ENCODE data around the gene PSMD12.

The PSMD12 gene

GRCh38 chr17:67377488-67378453, 11.4 kb upstream of the PSMD12 start:
- peak overlapping the region; percentile 91 for H3K4me2 ChIP-seq (ENCODE audit: low read length)
- peak overlapping the region; percentile 85 for H3K4me3 ChIP-seq (ENCODE audit: low read length)
- H3K4me1 ChIP-seq (ENCODE audit: control insufficient read depth, low read length), result peaks cover 31% of the 10 kb centered on the region
- peaks cover 9% of the 10 kb centered on the region for H3K79me2 ChIP-seq (ENCODE audit: control insufficient read depth, low read length)
- peaks cover 4% of the 10 kb centered on the region; the same call in 1 of the 2 replicates for H3K36me3 ChIP-seq (ENCODE audit: control insufficient read depth, low read length)
- TF ChIP-seq EZH2phosphoT487 (IDR thresholded peaks at IDR 0.05; ENCODE audit: borderline replicate concordance, low read length), result no peak
- TF ChIP-seq CTCF (IDR thresholded peaks at IDR 0.05; ENCODE audit: low read depth, low read length, poor library complexity, severe bottlenecking), result no peak
- peaks cover 14% of the 10 kb centered on the region for H3F3A ChIP-seq (ENCODE audit: control insufficient read depth, insufficient read depth)
- no peaks in the 10 kb centered on the region for H3K9me2 ChIP-seq (replicated peaks; ENCODE audit: control insufficient read depth, low read length)
- H3K27ac ChIP-seq (ENCODE audit: low read depth, low read length), result peak overlapping the region; percentile 60
- no peaks in the 10 kb centered on the region for H4K20me1 ChIP-seq (ENCODE audit: control insufficient read depth, insufficient read depth, low read depth, low read length)
- peaks cover 16% of the 10 kb centered on the region for H3K27me3 ChIP-seq (ENCODE audit: control insufficient read depth, low read length)
- H3K9me3 ChIP-seq (ENCODE audit: control insufficient read depth, insufficient read depth, low read length), result no peaks in the 10 kb centered on the region

DNA sequence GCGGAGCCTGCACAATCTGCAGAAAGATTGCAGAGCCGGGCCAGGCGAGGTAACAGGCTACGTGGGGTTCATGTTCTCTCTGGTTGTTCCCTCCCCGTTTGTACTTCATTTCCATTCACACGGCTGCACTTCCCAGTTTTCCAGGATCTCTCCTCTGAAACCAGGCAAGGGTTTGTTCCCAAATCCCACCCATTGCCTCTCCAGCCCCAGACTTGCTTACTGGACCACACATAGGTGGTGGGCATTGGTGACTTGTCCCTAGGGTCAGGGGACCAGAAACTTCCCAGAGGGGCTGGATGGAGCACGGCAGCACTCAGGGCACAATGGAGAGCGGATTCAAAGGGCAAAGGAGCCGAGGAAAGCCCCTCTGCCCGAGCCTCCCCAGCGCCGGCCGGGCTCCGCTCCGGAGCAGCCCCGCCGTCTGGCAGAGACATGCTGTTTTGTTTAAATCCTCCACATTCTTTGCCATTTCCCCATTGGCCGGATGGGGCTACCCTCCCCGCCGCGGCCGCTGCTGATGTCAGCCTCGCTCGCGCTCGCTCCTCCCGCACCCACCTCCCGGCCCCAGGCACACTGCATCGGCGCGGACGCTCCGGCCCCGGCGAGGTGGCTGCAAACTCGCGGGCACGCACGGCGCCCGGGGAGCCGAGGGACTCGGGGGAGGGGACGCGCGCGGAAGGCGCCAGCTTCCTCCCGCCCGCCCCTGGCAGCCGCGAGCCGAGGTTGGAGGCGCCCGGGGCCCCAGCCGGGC, 10.5 kb upstream of the PSMD12 start, which contains the start of gene PITPNC1:
PITPNC1 (plus strand) TSS at position 545 of the 751 bp plus-strand sequence.
- peak; percentile 23; the same call in 1 of the 2 replicates for TF ChIP-seq EZH2phosphoT487 (IDR thresholded peaks at IDR 0.05; ENCODE audit: borderline replicate concordance, low read length)
- peak; percentile 10 for TF ChIP-seq CTCF (IDR thresholded peaks at IDR 0.05; ENCODE audit: low read depth, low read length, poor library complexity, severe bottlenecking)
- Histone ChIP-seq H3K27me3 (ENCODE audit: control insufficient read depth, low read length) (peaks cover 16% of the 10 kb centered on the region), H3K9me2 (replicated peaks; ENCODE audit: control insufficient read depth, low read length) (no peaks in the 10 kb centered on the region), H3K4me1 (ENCODE audit: control insufficient read depth, low read length) (peaks cover 31% of the 10 kb centered on the region), H3K36me3 (ENCODE audit: control insufficient read depth, low read length) (peaks cover 4% of the 10 kb centered on the region; the same call in 1 of the 2 replicates), H3K27ac (ENCODE audit: low read depth, low read length) (peak within 1 kb of the TSS; percentile 60), H3F3A (ENCODE audit: control insufficient read depth, insufficient read depth) (peaks cover 14% of the 10 kb centered on the region), H3K4me3 (ENCODE audit: low read length) (peak within 1 kb of the TSS; percentile 85), H3K79me2 (ENCODE audit: control insufficient read depth, low read length) (peaks cover 9% of the 10 kb centered on the region), H3K4me2 (ENCODE audit: low read length) (peak within 1 kb of the TSS; percentile 91), H4K20me1 (ENCODE audit: control insufficient read depth, insufficient read depth, low read depth, low read length) (no peaks in the 10 kb centered on the region), H3K9me3 (ENCODE audit: control insufficient read depth, insufficient read depth, low read length) (no peaks in the 10 kb centered on the region)

DNA sequence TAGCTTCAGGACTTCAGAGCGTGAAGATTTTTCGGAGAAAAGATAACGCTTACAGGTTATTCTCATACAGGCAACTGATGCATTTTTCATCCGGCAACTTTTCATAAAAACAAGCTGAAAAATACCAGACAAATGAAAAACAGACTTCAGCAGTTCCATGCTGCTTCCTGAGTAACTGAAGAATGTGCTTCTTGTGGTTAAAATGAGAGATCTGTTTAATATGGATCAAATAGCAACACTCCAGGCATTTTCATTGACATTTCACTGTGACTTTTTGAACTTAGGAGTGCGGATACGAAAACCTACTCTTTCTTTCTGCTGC, 10.0 kb upstream of the PSMD12 start:
- Histone ChIP-seq H3K9me3 (ENCODE audit: control insufficient read depth, insufficient read depth, low read length) (no peaks in the 10 kb centered on the region), H3K4me3 (ENCODE audit: low read length) (peak overlapping the region; percentile 85), H3F3A (ENCODE audit: control insufficient read depth, insufficient read depth) (peaks cover 14% of the 10 kb centered on the region), H3K27ac (ENCODE audit: low read depth, low read length) (no peak overlapping the region), H3K79me2 (ENCODE audit: control insufficient read depth, low read length) (peaks cover 9% of the 10 kb centered on the region), H4K20me1 (ENCODE audit: control insufficient read depth, insufficient read depth, low read depth, low read length) (no peaks in the 10 kb centered on the region), H3K27me3 (ENCODE audit: control insufficient read depth, low read length) (peaks cover 16% of the 10 kb centered on the region), H3K4me2 (ENCODE audit: low read length) (peak overlapping the region; percentile 91), H3K36me3 (ENCODE audit: control insufficient read depth, low read length) (peaks cover 4% of the 10 kb centered on the region; the same call in 1 of the 2 replicates), H3K9me2 (replicated peaks; ENCODE audit: control insufficient read depth, low read length) (no peaks in the 10 kb centered on the region), H3K4me1 (ENCODE audit: control insufficient read depth, low read length) (peaks cover 31% of the 10 kb centered on the region)
- TF ChIP-seq EZH2phosphoT487 (IDR thresholded peaks at IDR 0.05; ENCODE audit: borderline replicate concordance, low read length) (no peak), CTCF (IDR thresholded peaks at IDR 0.05; ENCODE audit: low read depth, low read length, poor library complexity, severe bottlenecking) (no peak)
